ENCODE measurements around the gene SGSM1. TPM values are rescaled to one million over a fixed set of nuclear protein-coding genes. Genes with fewer than 3 reads are reported as not detected.

Gene SGSM1, protein sequence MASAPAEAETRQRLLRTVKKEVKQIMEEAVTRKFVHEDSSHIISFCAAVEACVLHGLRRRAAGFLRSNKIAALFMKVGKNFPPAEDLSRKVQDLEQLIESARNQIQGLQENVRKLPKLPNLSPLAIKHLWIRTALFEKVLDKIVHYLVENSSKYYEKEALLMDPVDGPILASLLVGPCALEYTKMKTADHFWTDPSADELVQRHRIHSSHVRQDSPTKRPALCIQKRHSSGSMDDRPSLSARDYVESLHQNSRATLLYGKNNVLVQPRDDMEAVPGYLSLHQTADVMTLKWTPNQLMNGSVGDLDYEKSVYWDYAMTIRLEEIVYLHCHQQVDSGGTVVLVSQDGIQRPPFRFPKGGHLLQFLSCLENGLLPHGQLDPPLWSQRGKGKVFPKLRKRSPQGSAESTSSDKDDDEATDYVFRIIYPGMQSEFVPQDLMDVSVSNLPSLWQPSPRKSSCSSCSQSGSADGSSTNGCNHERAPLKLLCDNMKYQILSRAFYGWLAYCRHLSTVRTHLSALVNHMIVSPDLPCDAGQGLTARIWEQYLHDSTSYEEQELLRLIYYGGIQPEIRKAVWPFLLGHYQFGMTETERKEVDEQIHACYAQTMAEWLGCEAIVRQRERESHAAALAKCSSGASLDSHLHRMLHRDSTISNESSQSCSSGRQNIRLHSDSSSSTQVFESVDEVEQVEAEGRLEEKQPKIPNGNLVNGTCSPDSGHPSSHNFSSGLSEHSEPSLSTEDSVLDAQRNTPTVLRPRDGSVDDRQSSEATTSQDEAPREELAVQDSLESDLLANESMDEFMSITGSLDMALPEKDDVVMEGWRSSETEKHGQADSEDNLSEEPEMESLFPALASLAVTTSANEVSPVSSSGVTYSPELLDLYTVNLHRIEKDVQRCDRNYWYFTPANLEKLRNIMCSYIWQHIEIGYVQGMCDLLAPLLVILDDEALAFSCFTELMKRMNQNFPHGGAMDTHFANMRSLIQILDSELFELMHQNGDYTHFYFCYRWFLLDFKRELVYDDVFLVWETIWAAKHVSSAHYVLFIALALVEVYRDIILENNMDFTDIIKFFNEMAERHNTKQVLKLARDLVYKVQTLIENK
- 0.05 TPM in 1 of 2 replicates, not detected in the other for total RNA-seq

DNA sequence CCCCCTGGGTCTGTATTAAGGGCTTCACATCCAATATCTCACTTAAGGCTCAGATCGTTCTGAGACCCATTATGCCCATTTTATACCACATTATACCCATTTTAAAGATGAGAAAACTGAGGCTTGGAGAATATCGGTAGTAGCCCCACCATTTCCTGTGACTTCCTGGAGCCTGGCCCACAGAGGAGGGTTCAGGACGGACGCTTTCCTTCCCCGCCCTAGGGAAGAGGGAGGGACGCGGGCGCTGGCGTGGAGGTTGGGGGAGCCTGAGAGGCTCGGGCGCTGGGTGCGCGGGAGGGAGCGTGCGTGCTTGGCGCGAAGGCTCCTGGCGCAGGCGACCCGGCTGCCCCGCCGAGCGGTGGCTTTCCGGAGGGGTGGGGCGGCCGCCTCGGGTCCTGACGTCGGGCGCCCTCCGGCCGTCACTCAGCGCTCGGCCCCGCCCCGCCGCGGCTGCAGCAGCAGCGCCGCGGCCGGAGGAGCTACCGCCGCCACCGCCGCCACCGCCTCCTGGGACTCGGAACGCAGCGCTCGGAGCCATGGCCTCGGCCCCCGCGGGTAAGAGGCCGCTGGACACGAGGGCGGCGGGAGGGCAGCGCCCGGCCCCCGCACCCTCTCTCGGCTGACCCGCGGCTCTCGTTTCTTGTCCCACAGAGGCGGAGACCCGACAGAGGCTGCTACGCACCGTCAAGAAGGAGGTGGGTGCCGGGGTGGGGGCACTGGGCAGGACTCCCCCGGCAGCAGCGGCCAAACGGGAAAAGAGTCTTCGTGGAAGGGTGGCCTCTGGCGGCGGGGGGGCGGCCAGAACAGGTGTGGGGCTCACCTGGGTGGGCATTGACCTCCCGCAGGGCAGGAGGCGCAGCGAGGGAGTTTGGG lies at the start of gene SGSM1:
SGSM1 (plus strand) TSS at position 422 of the 873 bp plus-strand sequence; CDS start at position 537, 115 bp downstream.

DNA sequence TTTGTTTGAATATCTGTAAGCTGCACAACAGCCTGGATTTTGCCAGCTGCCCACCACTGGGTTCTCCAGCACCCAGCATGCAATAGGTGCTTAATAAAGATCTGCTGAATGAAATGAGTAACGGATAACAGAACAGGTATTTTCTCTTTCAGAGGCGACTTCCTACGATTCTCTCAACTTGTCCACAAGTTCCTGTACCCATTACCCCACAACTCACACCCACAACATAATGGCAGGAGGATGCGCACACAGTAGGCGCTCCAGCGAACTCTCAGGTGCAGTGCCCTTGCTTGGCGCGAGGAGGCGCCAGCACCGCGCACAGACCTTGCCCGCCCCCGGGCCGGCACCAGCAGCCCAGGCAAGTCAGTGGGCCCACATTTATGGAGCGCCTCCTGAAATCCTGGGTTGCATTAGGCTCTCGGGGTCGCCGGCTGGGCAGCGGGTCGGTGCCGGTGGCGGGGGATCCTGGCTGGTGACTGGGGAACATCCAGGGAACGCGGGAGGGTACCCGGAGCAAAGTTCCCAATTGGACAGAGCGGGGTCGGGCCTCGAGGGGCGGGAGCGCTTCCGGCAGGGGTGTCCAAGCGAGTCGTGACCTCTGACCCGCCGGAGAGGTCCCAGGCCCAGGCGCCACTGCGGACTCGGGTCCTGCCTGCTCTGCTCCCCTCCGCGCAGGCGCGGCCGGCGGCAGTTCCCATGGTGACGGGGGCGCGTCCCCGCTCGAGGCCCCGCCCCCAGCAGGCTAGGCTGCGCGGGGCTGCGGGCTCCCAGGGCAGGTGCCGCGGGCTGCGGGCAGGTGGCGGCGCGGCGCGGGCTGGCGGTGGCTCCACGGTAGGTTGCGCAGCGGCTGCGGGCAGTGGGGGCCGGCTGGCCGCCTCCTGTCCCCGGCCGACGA lies 146.2 kb downstream of the SGSM1 start, which contains the start of gene KIAA1671:
KIAA1671 (plus strand) TSS at position 775 of the 895 bp plus-strand sequence. CDS start 75,284 bp downstream, outside the sequence.

Other genes with a start within 250 kb of the SGSM1 start
- 3.8 and 4.0 TPM in 2 replicates for gene LRRC75B, start 213.1 kb upstream of the SGSM1 start, total RNA-seq
- 2.5 and 4.8 TPM in 2 replicates for gene GGT1, start 203.0 kb upstream of the SGSM1 start, total RNA-seq
- gene PIWIL3, start 31.5 kb upstream of the SGSM1 start, total RNA-seq = not detected in 2 replicates
- not detected in 2 replicates for gene LHFPL7, start 140.5 kb downstream of the SGSM1 start, total RNA-seq
- 29.1 and 30.2 TPM in 2 replicates for gene KIAA1671, start 146.5 kb downstream of the SGSM1 start, total RNA-seq